GM12878 (cell line): Measurements from ENCODE around the gene PCDHGC4. TPM values are rescaled to one million over a fixed set of nuclear protein-coding genes. Genes with fewer than 3 reads are reported as not detected.

Experiments
- ATF2 ChIP-seq: IDR thresholded peaks from 2 replicates; pipeline ENCODE4 v1.6.1; 2012; ENCODE audit warnings: low read length, inconsistent platforms
- CEBPB ChIP-seq, 2 experiments: fragments of 150-350 bp in 1 of 2; IDR thresholded peaks; 2 replicates each; pipeline ENCODE4 v1.6.1; 2012 to 2014; ENCODE audit warnings: low read depth in 2 of 2, low read length in 2 of 2, borderline replicate concordance in 1 of 2, inconsistent platforms in 1 of 2
- ELK1 ChIP-seq: IDR thresholded peaks from 2 replicates; pipeline ENCODE4 v1.6.1; 2012; ENCODE audit warnings: low read depth, low read length, improper control_type of control experiment
- FOS ChIP-seq: IDR thresholded peaks from 3 replicates; pipeline ENCODE4 v1.6.1; 2011; ENCODE audit warnings: borderline replicate concordance; ENCODE audit not compliant: insufficient read length; ENCODE audit errors: extremely low read depth
- IKZF1 ChIP-seq: fragments of 450-650 bp; conservative IDR thresholded peaks from 2 replicates; pipeline ENCODE4 v1.6.1; 2017; ENCODE audit warnings: antibody characterized with exemption, mild to moderate bottlenecking
- IRF5 ChIP-seq: fragments of 450-650 bp; IDR thresholded peaks from 2 replicates; pipeline ENCODE4 v1.6.1; 2017; ENCODE audit warnings: borderline replicate concordance
- JUNB ChIP-seq: IDR thresholded peaks from 2 replicates; pipeline ENCODE4 v1.6.1; 2016; ENCODE audit warnings: antibody characterized with exemption, mild to moderate bottlenecking
- KDM1A ChIP-seq: fragments of 200-600 bp; sonication (generic); IDR thresholded peaks from 2 replicates; pipeline ENCODE4 v1.6.1; 2016; ENCODE audit warnings: borderline replicate concordance
- MYB ChIP-seq: fragments of 150-350 bp; IDR thresholded peaks from 2 replicates; pipeline ENCODE4 v1.6.1; 2014; ENCODE audit warnings: mild to moderate bottlenecking, low read depth, low read length, borderline replicate concordance
- NFIC ChIP-seq: IDR thresholded peaks from 2 replicates; pipeline ENCODE4 v1.6.1; 2012; ENCODE audit warnings: low read depth, mild to moderate bottlenecking, inconsistent platforms, low read length, moderate library complexity
- NR2C1 ChIP-seq: fragments of 450-650 bp; IDR thresholded peaks from 2 replicates; pipeline ENCODE4 v1.6.1; 2017; ENCODE audit warnings: antibody characterized with exemption, mild to moderate bottlenecking, moderate library complexity
- RELA ChIP-seq: fragments of 450-650 bp; IDR thresholded peaks from 2 replicates; pipeline ENCODE4 v1.8.0; 2014; ENCODE audit warnings: borderline replicate concordance; ENCODE audit not compliant: partially characterized antibody
- SMARCA5 ChIP-seq: fragments of 450-650 bp; IDR thresholded peaks from 2 replicates; pipeline ENCODE4 v1.6.1; 2017; ENCODE audit warnings: mild to moderate bottlenecking
- SRF ChIP-seq, 2 experiments: IDR thresholded peaks; 2 replicates each; pipeline ENCODE4 v1.6.1; 2011; ENCODE audit warnings: low read depth in 2 of 2, low read length in 2 of 2, mild to moderate bottlenecking in 1 of 2, moderate library complexity in 1 of 2
- STAT3 ChIP-seq: IDR thresholded peaks from 2 replicates; pipeline ENCODE4 v1.6.1; 2011; ENCODE audit warnings: low read depth, low read length, improper control_type of control experiment
- ZNF687 ChIP-seq: fragments of 450-650 bp; IDR thresholded peaks from 2 replicates; pipeline ENCODE4 v1.6.1; 2017; ENCODE audit warnings: mild to moderate bottlenecking, moderate library complexity
- ZSCAN29 ChIP-seq: fragments of 450-650 bp; IDR thresholded peaks from 2 replicates; pipeline ENCODE4 v1.6.1; 2017; ENCODE audit warnings: mild to moderate bottlenecking, moderate library complexity
- polyA plus RNA-seq, 11 experiments: library from polyadenylated mRNA; depleted of rRNA in 4 of 11; unstranded in 6 of 11; stranded (reverse) in 5 of 11; fragments of >200 nt; fragmentation: Nextera tagmentation in 4 of 11; fragmentation: Illumina TruSeq in 1 of 11; extraction: Ambion mirVana in 4 of 11; extraction: Trizol in 1 of 11; gene quantifications; 1 replicate in 1 of 11; 2 replicates in 10 of 11; pipeline versions ENCODE4 v1.2.1 to v1.2.3, GENCODE V29; 2011 to 2016; ENCODE audit warnings: inconsistent platforms in 2 of 11, missing spikeins in 2 of 11, low read depth in 1 of 11
- total RNA-seq, 4 experiments: library from RNA; depleted of rRNA in 3 of 4; stranded (reverse); fragments of >200 nt in 3 of 4; fragmentation: Illumina TruSeq in 1 of 4; extraction: Trizol in 1 of 4; gene quantifications; 2 replicates each; pipeline versions ENCODE4 v1.2.1 to v1.2.3, GENCODE V29; 2013 to 2021

Gene PCDHGC4
- total and polyA plus RNA-seq, 10 of the 15 experiments (the other 5 are each of a cell fraction or from before 2014, with no cell fraction given) = 0.04 to 1.2 (median 0.52) TPM

GRCh38 chr5:141529002-141529401 is 44.2 kb downstream of the PCDHGC4 start (continued):
- TF ChIP-seq NFIC (0 out of 2 replicates have a peak, but pooled peaks have one; percentile 35), IRF5 (no peak), MYB (no peak), RELA (no peak), ELK1 (no peak), ATF2 (no peak), CEBPB (IDR thresholded peaks at IDR 0.05; ENCODE audit: borderline replicate concordance in 1 of 2, low read depth in 2 of 2, low read length in 2 of 2) (no peak), FOS (no peak), ZNF687 (no peak), NR2C1 (no peak), JUNB (peak; percentile 23; the same call in 1 of the 2 replicates), STAT3 (no peak), ZSCAN29 (no peak), IKZF1 (no peak), SRF (IDR thresholded peaks at IDR 0.05; ENCODE audit: low read depth in 2 of 2, low read length in 2 of 2) (no peak), KDM1A (no peak), SMARCA5 (no peak)
